A549 (cell line): ENCODE results near the gene VEZT. TPM values are rescaled to one million over a fixed set of nuclear protein-coding genes. Genes with fewer than 3 reads are reported as not detected.

Experiments
- ATAC-seq, 2 experiments: fragments of 200-7000 bp in 1 of 2; fragments of >200 bp in 1 of 2; cut with Nextera tagmentation in 1 of 2; cut with Tn5 transposase in 1 of 2; 3 replicates each; pipeline versions ENCODE4 v1.8.0 to v1.9.1; 2018 to 2020; ENCODE audit warnings: mild to moderate bottlenecking in 1 of 2, moderate library complexity in 1 of 2
- CTCF ChIA-PET: fragments of 300-600 bp; sonication (Branson Sonifier 250); formaldehyde crosslinking; extraction: SDS; loops from one replicate; lab custom pipeline; 2021; ENCODE audit warnings: antibody characterized with exemption, inconsistent platforms; lab: Yijun Ruan, JAX
- POLR2A ChIA-PET: fragments of 350-600 bp; formaldehyde crosslinking; extraction: SDS; loops from one replicate; lab custom pipeline; 2021; ENCODE audit warnings: antibody characterized with exemption, inconsistent platforms; lab: Yijun Ruan, JAX
- DNase-seq, 2 experiments: peaks; one replicate each; pipeline versions ENCODE4 v3.0.0 to v3.0.0-alpha.2; 2011 to 2016; ENCODE audit warnings: low read depth in 1 of 2, low spot score in 1 of 2
- FAIRE-seq: peaks from 2 replicates; lab custom pipeline; 2011; peaks lifted over from hg19 to GRCh38; lab: Jason Lieb, UNC
- H3K27ac ChIP-seq, 2 experiments: fragments of >200 bp; sonication (Bioruptor Twin); formaldehyde crosslinking; 3 replicates each; pipeline ENCODE4 v1.5.1; 2016 to 2017
- H3K4me1 ChIP-seq: fragments of >200 bp; sonication (Bioruptor Twin); formaldehyde crosslinking; 3 replicates; pipeline ENCODE4 v1.6.1; 2016
- H3K4me2 ChIP-seq: fragments of >200 bp; sonication (Bioruptor Twin); formaldehyde crosslinking; 3 replicates; pipeline ENCODE4 v1.6.1; 2016
- H3K4me3 ChIP-seq: fragments of >200 bp; sonication (Bioruptor Twin); formaldehyde crosslinking; 3 replicates; pipeline ENCODE4 v1.5.1; 2016
- H3K9me3 ChIP-seq: fragments of >200 bp; sonication (Bioruptor Twin); formaldehyde crosslinking; 3 replicates; pipeline ENCODE4 v1.6.1; 2016
- CBX2 ChIP-seq: fragments of 200-600 bp; sonication (generic); IDR thresholded peaks from 2 replicates; pipeline ENCODE4 v1.6.1; 2016; ENCODE audit warnings: low read depth, mild to moderate bottlenecking, borderline replicate concordance
- CBX8 ChIP-seq: fragments of 200-600 bp; sonication (generic); IDR thresholded peaks from 2 replicates; pipeline ENCODE4 v1.6.1; 2016
- CEBPB ChIP-seq, 2 experiments: fragments of >200 bp in 1 of 2; sonication (Bioruptor Twin) in 1 of 2; formaldehyde crosslinking in 1 of 2; IDR thresholded peaks; 2 replicates each; pipeline ENCODE4 v1.6.1; 2012 to 2016
- CHD2 ChIP-seq: fragments of 150-350 bp; IDR thresholded peaks from 2 replicates; pipeline ENCODE4 v1.6.1; 2014; ENCODE audit warnings: low read length; ENCODE audit not compliant: partially characterized antibody
- CTCF ChIP-seq: fragments of >200 bp; sonication (Bioruptor Twin); formaldehyde crosslinking; IDR thresholded peaks from 3 replicates; pipeline ENCODE4 v1.5.1; 2016
- EHMT2 ChIP-seq: fragments of 200-600 bp; sonication (generic); IDR thresholded peaks from 2 replicates; pipeline ENCODE4 v1.6.1; 2016; ENCODE audit warnings: antibody characterized with exemption, low read depth, mild to moderate bottlenecking, moderate library complexity
- ELK1 ChIP-seq: fragments of 150-350 bp; IDR thresholded peaks from 2 replicates; pipeline ENCODE4 v1.6.1; 2014; ENCODE audit warnings: low read depth, mild to moderate bottlenecking, low read length
- FOSB ChIP-seq: fragments of 250-450 bp; sonication (Bioruptor Pico); IDR thresholded peaks from 2 replicates; pipeline ENCODE4 v1.5.0; 2020; ENCODE audit warnings: mild to moderate bottlenecking, moderate library complexity
- FOXS1 ChIP-seq: fragments of 250-450 bp; sonication (Bioruptor Pico); IDR thresholded peaks from 2 replicates; pipeline ENCODE4 v1.5.0; 2020; ENCODE audit warnings: mild to moderate bottlenecking, moderate library complexity
- HOXA7 ChIP-seq: fragments of 250-450 bp; sonication (Bioruptor Pico); IDR thresholded peaks from 2 replicates; pipeline ENCODE4 v1.5.0; 2020; ENCODE audit warnings: mild to moderate bottlenecking, moderate library complexity
- HOXB13 ChIP-seq: fragments of 250-450 bp; sonication (Bioruptor Pico); IDR thresholded peaks from 2 replicates; pipeline ENCODE4 v1.5.0; 2020; ENCODE audit warnings: low read depth, mild to moderate bottlenecking, moderate library complexity
- KDM5A ChIP-seq: fragments of 200-600 bp; sonication (generic); IDR thresholded peaks from 2 replicates; pipeline ENCODE4 v1.6.1; 2016; ENCODE audit warnings: antibody characterized with exemption, mild to moderate bottlenecking
- NPAS2 ChIP-seq: fragments of 250-450 bp; sonication (Bioruptor Pico); IDR thresholded peaks from 2 replicates; pipeline ENCODE4 v1.8.0; 2022; ENCODE audit warnings: mild to moderate bottlenecking, moderate library complexity, borderline replicate concordance
- PBX3 ChIP-seq: IDR thresholded peaks from 2 replicates; pipeline ENCODE4 v1.6.1; 2012
- RAD21 ChIP-seq, 2 experiments: fragments of >200 bp in 1 of 2; sonication (Bioruptor Twin) in 1 of 2; formaldehyde crosslinking in 1 of 2; IDR thresholded peaks in 1 of 2; conservative IDR thresholded peaks in 1 of 2; 2 replicates in 1 of 2; 3 replicates in 1 of 2; pipeline ENCODE4 v1.6.1; 2012 to 2018; ENCODE audit warnings: inconsistent platforms in 1 of 2
- SREBF2 ChIP-seq: fragments of 450-650 bp; IDR thresholded peaks from 2 replicates; pipeline ENCODE4 v1.6.1; 2014; ENCODE audit warnings: mild to moderate bottlenecking, moderate library complexity
- TP53 ChIP-seq: fragments of 250-450 bp; sonication (Bioruptor Pico); IDR thresholded peaks from 2 replicates; pipeline ENCODE4 v1.5.0; 2021; ENCODE audit warnings: mild to moderate bottlenecking, moderate library complexity
- ZSCAN20 ChIP-seq: fragments of 250-450 bp; sonication (Bioruptor Pico); IDR thresholded peaks from 2 replicates; pipeline ENCODE4 v1.8.0; 2022; ENCODE audit warnings: mild to moderate bottlenecking, moderate library complexity
- WGBS: methylation state at CpG from one replicate; pipeline ENCODE4 v1.1.6; 2017; ENCODE audit errors: missing lambda C conversion rate; 5-methylcytosine and 5-hydroxymethylcytosine counted together
- polyA plus RNA-seq, 4 experiments: library from polyadenylated mRNA; depleted of rRNA in 3 of 4; stranded (reverse); fragments of >200 nt; fragmentation: RNase III in 1 of 4; extraction: RNeasy Plus Mini Kit Qiagen cat#74134 plus additional on column Dnase treatment in 1 of 4; gene quantifications; 2 replicates in 3 of 4; 3 replicates in 1 of 4; pipeline ENCODE4 v1.2.3, GENCODE V29; 2011 to 2017

Gene VEZT
- polyA plus RNA-seq, 2 of the 4 experiments (the other 2 are of a cell fraction): 87.1 to 259 TPM

GRCh38 chr12:95291501-95291900, 73.9 kb downstream of the VEZT start:
- CTCF ChIA-PET: interaction anchor here (1.8 kb wide), 2 partner anchors 10 to 45 kb away, joined by 6 read pairs; no protein-coding TSS in a partner anchor
- WGBS: 89% methylated on average over 2 of the region's 2 CpGs
- TF ChIP-seq PBX3 (no peak), TP53 (CRISPR knock-in tag) (no peak), CEBPB (IDR thresholded peaks at IDR 0.05) (no peak)
- Histone ChIP-seq H3K4me1 (no peaks in the 10 kb centered on the region), H3K4me3 (no peak overlapping the region), H3K4me2 (no peak overlapping the region), H3K27ac (no peak overlapping the region), H3K9me3 (no peaks in the 10 kb centered on the region)
- DNase-seq (no peak), ATAC-seq (peak in 1 of 2 experiments; percentile 35; a peak in 3 of 6 replicates), FAIRE-seq (no peak)
- POLR2A ChIA-PET: no interaction called here

- no peaks in the 10 kb centered on the region for H3K9me3 ChIP-seq
- CTCF ChIA-PET: interaction anchor here (1.4 kb wide), 1 partner anchor 38 kb away, joined by 6 read pairs; no protein-coding TSS in a partner anchor
- WGBS: 79% methylated on average over 5 of the region's 5 CpGs
- no peak overlapping the region for H3K27ac ChIP-seq
- no peak overlapping the region for H3K4me3 ChIP-seq
- DNase-seq (no peak), FAIRE-seq (no peak), ATAC-seq (peak in 1 of 2 experiments; percentile 28; a peak in 2 of 6 replicates)
- H3K4me2 ChIP-seq: no peak overlapping the region
- no peak for TF ChIP-seq HOXB13 (CRISPR knock-in tag)
- TF ChIP-seq CTCF: no peak
- TF ChIP-seq FOSB (CRISPR knock-in tag): no peak
- TF ChIP-seq KDM5A: no peak
- TF ChIP-seq PBX3: no peak
- TF ChIP-seq RAD21 (conservative IDR thresholded peaks at IDR 0.05 in 1 of 2, IDR thresholded peaks at IDR 0.05 in 1 of 2): no peak
- no peak for TF ChIP-seq CBX2
- TF ChIP-seq CHD2: no peak
- POLR2A ChIA-PET: no interaction called here
- peaks cover 26% of the 10 kb centered on the region for H3K4me1 ChIP-seq
These were observed 81.3 kb downstream of the VEZT start for GRCh38 chr12:95298916-95299315.

- FAIRE-seq (no peak), ATAC-seq (no peak), DNase-seq (no peak)
- ChIA-PET CTCF (interaction anchor here (1.0 to 2.5 kb wide), 2 partner anchors 15 to 183 kb away, joined by 3 to 6 read pairs; no protein-coding TSS in a partner anchor), POLR2A (no interaction called here)
- WGBS: 89% methylated on average over 2 of the region's 2 CpGs
- Histone ChIP-seq H3K4me3 (no peak overlapping the region), H3K9me3 (no peaks in the 10 kb centered on the region), H3K4me1 (peaks cover 40% of the 10 kb centered on the region), H3K27ac (0 out of 6 replicates have a peak overlapping the region, but pooled peaks of 1 of the 2 experiments have one; percentile 6), H3K4me2 (no peak overlapping the region)
- no peak for TF ChIP-seq HOXA7
- no peak for TF ChIP-seq CBX2
- TF ChIP-seq FOXS1 (CRISPR knock-in tag): no peak
- no peak for TF ChIP-seq CBX8
- no peak for TF ChIP-seq FOSB (CRISPR knock-in tag)
- no peak for TF ChIP-seq ELK1
- TF ChIP-seq EHMT2: no peak
- no peak for TF ChIP-seq SREBF2
- no peak for TF ChIP-seq ZSCAN20 (CRISPR knock-in tag)
- TF ChIP-seq NPAS2 (CRISPR knock-in tag): no peak
These were observed 82.7 kb downstream of the VEZT start for GRCh38 chr12:95300286-95300685.
